ENCODE data around the gene CHIT1. TPM values are rescaled to one million over a fixed set of nuclear protein-coding genes. Genes with fewer than 3 reads are reported as not detected.
"Not testable (repeated sequence)": the region's sequence is repeated elsewhere in the genome, so short reads cannot be mapped to it uniquely, and the experiment has no call there.

The CHIT1 gene
- total RNA-seq, 1 donor from 2014 or later: not detected

GRCh38 chr1:203266140-203266539 lies 36.7 kb upstream of the CHIT1 start:
- DNase-seq (ENCODE audit: low read depth, low spot score): not testable (repeated sequence)

GRCh38 chr1:203265541-203265940 lies 36.1 kb upstream of the CHIT1 start:
- no peak for DNase-seq (ENCODE audit: low read depth, low spot score)

- DNase-seq (ENCODE audit: low read depth, low spot score): no peak
These were observed 34.6 kb upstream of the CHIT1 start for GRCh38 chr1:203264052-203264501.

GRCh38 chr1:203263496-203263895 lies 34.0 kb upstream of the CHIT1 start:
- no peak for DNase-seq (ENCODE audit: low read depth, low spot score)

- not testable (repeated sequence) for DNase-seq (ENCODE audit: low read depth, low spot score)
These were observed 27.2 kb upstream of the CHIT1 start for GRCh38 chr1:203256636-203257035.

- not testable (repeated sequence) for DNase-seq (ENCODE audit: low read depth, low spot score)
These were observed 25.3 kb upstream of the CHIT1 start for GRCh38 chr1:203254782-203255181.

GRCh38 chr1:203252678-203253077 lies 23.2 kb upstream of the CHIT1 start:
- DNase-seq (ENCODE audit: low read depth, low spot score): no peak

- no peak for DNase-seq (ENCODE audit: low read depth, low spot score)
These were observed 22.0 kb upstream of the CHIT1 start for GRCh38 chr1:203251466-203251865.

- no peak for DNase-seq (ENCODE audit: low read depth, low spot score)
These were observed 21.4 kb upstream of the CHIT1 start for GRCh38 chr1:203250911-203251310.

GRCh38 chr1:203244776-203245175 lies 15.3 kb upstream of the CHIT1 start:
- DNase-seq (ENCODE audit: low read depth, low spot score): no peak

- not testable (repeated sequence) for DNase-seq (ENCODE audit: low read depth, low spot score)
These were observed 12.2 kb upstream of the CHIT1 start for GRCh38 chr1:203241708-203242107.

- no peak for DNase-seq (ENCODE audit: low read depth, low spot score)
These were observed 10.2 kb upstream of the CHIT1 start for GRCh38 chr1:203239526-203240305.

- DNase-seq (ENCODE audit: low read depth, low spot score): no peak
These were observed 9.6 kb upstream of the CHIT1 start for GRCh38 chr1:203239081-203239480.

GRCh38 chr1:203238535-203238934 lies 9.1 kb upstream of the CHIT1 start:
- DNase-seq (ENCODE audit: low read depth, low spot score): no peak

GRCh38 chr1:203234901-203235300 lies 5.4 kb upstream of the CHIT1 start:
- DNase-seq (ENCODE audit: low read depth, low spot score): not testable (repeated sequence)

GRCh38 chr1:203228670-203229069 lies 803 bp downstream of the CHIT1 start:
- no peak for DNase-seq (ENCODE audit: low read depth, low spot score)

GRCh38 chr1:203227371-203228083 lies 1.9 kb downstream of the CHIT1 start:
- DNase-seq (ENCODE audit: low read depth, low spot score): no peak

GRCh38 chr1:203225071-203225470 lies 4.4 kb downstream of the CHIT1 start:
- DNase-seq (ENCODE audit: low read depth, low spot score): no peak

GRCh38 chr1:203223012-203223775 lies 6.3 kb downstream of the CHIT1 start:
- DNase-seq (ENCODE audit: low read depth, low spot score): no peak

GRCh38 chr1:203219934-203220333 lies 9.5 kb downstream of the CHIT1 start:
- DNase-seq (ENCODE audit: low read depth, low spot score): no peak

- no peak for DNase-seq (ENCODE audit: low read depth, low spot score)
These were observed 10.3 kb downstream of the CHIT1 start for GRCh38 chr1:203219171-203219570.

GRCh38 chr1:203217668-203218067 lies 11.8 kb downstream of the CHIT1 start:
- no peak for DNase-seq (ENCODE audit: low read depth, low spot score)

Data from pulmonary artery endothelial cell (primary cell).